IPS-15b (cell line): ENCODE measurements around the gene SLC30A1.
"Not testable (repeated sequence)": the region's sequence is repeated elsewhere in the genome, so short reads cannot be mapped to it uniquely, and the experiment has no call there.

ENCODE experiments used
- H3K27me3 ChIP-seq: one replicate; pipeline ENCODE4 v1.6.1; 2013; ENCODE audit warnings: low read length; ENCODE audit not compliant: control insufficient read depth, insufficient read depth
- H3K36me3 ChIP-seq: one replicate; pipeline ENCODE4 v1.6.1; 2013; ENCODE audit warnings: low read length; ENCODE audit not compliant: control insufficient read depth, insufficient read depth
- H3K4me1 ChIP-seq: one replicate; pipeline ENCODE4 v1.6.1; 2013; ENCODE audit warnings: mild to moderate bottlenecking, low read length; ENCODE audit not compliant: control insufficient read depth, insufficient read depth
- H3K4me3 ChIP-seq: one replicate; pipeline ENCODE4 v1.5.1; 2013; ENCODE audit warnings: low read depth, low read length
- H3K9ac ChIP-seq: one replicate; pipeline ENCODE4 v1.6.1; 2013; ENCODE audit warnings: low read depth, mild to moderate bottlenecking, low read length
- H3K9me3 ChIP-seq: one replicate; pipeline ENCODE4 v1.6.1; 2013; ENCODE audit warnings: mild to moderate bottlenecking, low read length; ENCODE audit not compliant: control insufficient read depth, insufficient read depth

The SLC30A1 gene

DNA sequence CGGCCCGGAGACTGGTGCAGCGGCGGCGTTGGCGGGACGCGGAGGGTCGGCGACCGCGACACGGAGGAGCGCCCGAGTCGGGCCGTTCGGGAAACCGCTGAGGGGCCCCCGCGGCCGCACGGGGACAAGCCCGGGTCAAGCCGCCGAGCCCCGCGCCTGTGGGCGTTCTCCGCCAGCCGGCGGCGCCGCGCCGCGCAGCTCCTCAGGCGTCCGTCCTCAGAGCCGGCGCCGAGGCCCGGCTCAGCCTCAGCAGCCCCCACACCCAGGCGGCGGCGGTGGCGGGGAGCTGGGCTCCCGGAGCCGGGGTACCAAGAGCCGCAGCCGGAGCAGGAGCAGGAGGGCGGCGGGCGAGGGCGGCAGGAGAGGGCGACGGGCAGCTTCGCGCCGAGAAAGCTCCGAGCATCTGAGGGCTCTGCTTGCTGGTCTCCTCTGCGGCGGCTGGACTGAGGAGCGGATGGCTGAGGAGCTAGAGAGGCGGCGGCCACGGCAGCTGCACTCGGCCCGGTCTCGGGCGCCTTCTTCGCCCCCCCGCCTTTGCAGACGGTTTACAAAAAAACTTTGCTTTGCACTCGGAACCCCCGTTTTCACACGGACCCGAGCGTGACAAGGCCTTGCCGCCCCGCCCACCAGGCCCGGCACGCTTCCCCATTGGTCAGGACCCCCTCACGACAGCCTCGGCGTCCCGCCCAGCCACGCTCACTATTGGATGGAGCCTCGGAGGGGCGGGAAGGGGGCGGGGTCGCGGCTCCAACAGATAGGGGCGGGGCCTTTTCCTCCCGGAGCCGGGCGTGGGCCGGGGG is at the start of gene SLC30A1:
Gene SLC30A1, minus strand, starts transcription at position 522 of the 800 bp plus-strand sequence. CDS start 549 bp downstream, outside the sequence.
- Histone ChIP-seq H3K4me3 (peak within 1 kb of the TSS; percentile 71), H3K27me3 (peaks cover 2% of the 10 kb centered on the region), H3K4me1 (peaks cover 27% of the 10 kb centered on the region), H3K9ac (peak within 1 kb of the TSS; percentile 66), H3K9me3 (no peaks in the 10 kb centered on the region), H3K36me3 (peaks cover 7% of the 10 kb centered on the region)

GRCh38 chr1:211628417-211628816 is 49.5 kb upstream of the SLC30A1 start:
- Histone ChIP-seq H3K27me3 (no peaks in the 10 kb centered on the region), H3K9me3 (no peaks in the 10 kb centered on the region), H3K4me1 (peaks cover 2% of the 10 kb centered on the region), H3K9ac (no peak overlapping the region), H3K4me3 (no peak overlapping the region), H3K36me3 (no peaks in the 10 kb centered on the region)

DNA sequence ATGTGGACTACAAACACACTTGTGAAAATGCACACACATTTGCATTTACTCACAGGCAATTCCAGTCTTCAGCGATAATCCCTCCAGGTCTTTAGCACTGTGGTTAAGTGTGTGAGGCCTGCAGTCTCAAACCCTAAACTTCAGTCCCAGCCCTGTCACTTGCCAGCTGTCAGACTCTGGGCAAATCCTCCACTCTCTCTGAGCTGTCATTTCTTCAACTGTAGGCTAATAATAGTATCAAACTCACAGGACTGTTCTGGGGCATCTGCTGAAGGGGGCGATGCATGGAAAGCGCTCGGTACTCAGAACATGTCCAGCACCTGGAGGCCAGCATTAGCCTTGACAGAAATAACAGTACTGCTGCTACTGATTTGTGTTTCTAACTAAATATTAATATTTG is 48.3 kb upstream of the SLC30A1 start:
- H3K36me3 ChIP-seq = no peaks in the 10 kb centered on the region
- no peak overlapping the region for H3K4me3 ChIP-seq
- H3K9me3 ChIP-seq = no peaks in the 10 kb centered on the region
- no peak overlapping the region for H3K9ac ChIP-seq
- H3K27me3 ChIP-seq = no peaks in the 10 kb centered on the region
- H3K4me1 ChIP-seq = peaks cover 2% of the 10 kb centered on the region

GRCh38 chr1:211625866-211626265 is 46.9 kb upstream of the SLC30A1 start:
- not testable (repeated sequence) for H3K4me3 ChIP-seq, H3K9me3 ChIP-seq, H3K4me1 ChIP-seq, H3K36me3 ChIP-seq, H3K9ac ChIP-seq, H3K27me3 ChIP-seq

- Histone ChIP-seq H3K9me3 (no peaks in the 10 kb centered on the region), H3K4me3 (no peak overlapping the region), H3K27me3 (no peaks in the 10 kb centered on the region), H3K4me1 (no peaks in the 10 kb centered on the region), H3K36me3 (no peaks in the 10 kb centered on the region), H3K9ac (no peak overlapping the region)
Observed at GRCh38 chr1:211625040-211625439, 46.1 kb upstream of the SLC30A1 start.

- Histone ChIP-seq H3K27me3 (no peaks in the 10 kb centered on the region), H3K9me3 (no peaks in the 10 kb centered on the region), H3K9ac (no peak overlapping the region), H3K4me1 (no peaks in the 10 kb centered on the region), H3K36me3 (no peaks in the 10 kb centered on the region), H3K4me3 (no peak overlapping the region)
Observed at GRCh38 chr1:211623515-211623914, 44.6 kb upstream of the SLC30A1 start.

DNA sequence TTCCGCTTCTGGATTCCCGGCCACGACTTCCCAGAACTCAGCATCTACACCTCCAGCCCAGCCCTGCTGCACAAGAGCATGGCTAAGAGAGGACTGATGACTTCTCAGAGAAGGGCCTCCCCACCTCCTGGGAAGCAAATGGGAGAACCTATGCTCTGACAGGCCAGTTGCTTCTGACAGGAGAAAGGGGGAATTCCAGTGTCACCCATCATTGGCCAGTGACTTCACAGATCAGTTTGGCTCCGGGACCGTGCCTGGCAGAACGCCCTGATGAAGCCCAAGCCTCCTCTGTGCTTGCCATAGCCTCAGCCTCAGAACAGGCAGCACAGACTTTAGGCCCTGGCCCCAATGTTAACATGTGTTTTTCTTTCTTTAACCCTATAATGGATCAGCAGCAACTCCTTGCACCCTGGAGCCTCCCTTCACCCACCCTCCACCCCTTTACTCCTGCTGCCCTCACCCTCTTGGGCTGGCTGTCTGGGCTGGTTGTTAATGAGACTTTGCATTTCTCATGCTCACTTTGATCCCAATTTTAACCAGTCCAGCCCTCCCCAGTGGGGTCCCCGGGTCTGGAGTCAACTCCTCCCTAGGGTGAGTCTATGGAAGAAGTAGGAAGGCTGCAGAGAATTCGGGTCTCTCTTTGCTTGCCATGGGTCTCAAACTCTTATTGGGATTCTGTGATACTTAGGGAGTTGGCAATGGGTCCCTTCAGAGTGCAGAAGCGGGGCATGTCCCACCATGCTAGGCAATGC is 42.7 kb upstream of the SLC30A1 start:
- H3K4me1 ChIP-seq = no peaks in the 10 kb centered on the region

DNA sequence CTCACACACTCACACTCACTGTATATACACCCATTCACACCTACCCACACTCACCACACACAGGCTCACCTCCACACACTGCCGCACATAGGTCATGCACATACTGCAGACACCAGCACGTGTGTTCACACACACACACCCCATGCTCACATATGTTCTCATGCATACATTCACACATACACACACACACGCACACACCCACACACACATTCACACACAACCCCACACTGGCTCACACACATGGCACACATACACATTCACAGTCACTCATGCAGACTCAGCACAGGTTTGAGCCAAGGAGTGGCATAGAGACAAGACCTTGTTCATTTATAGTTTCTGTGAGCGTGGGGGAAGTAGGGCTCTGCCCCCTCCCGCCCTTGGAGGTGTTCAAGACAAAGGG is 41.1 kb upstream of the SLC30A1 start:
- H3K4me1 ChIP-seq = no peaks in the 10 kb centered on the region
- no peaks in the 10 kb centered on the region for H3K36me3 ChIP-seq
- H3K4me3 ChIP-seq = no peak overlapping the region
- no peak overlapping the region for H3K9ac ChIP-seq
- H3K27me3 ChIP-seq = no peaks in the 10 kb centered on the region
- H3K9me3 ChIP-seq = no peaks in the 10 kb centered on the region

More for the DNA sequence above, 42.7 kb upstream of the SLC30A1 start:
- Histone ChIP-seq H3K9me3 (no peaks in the 10 kb centered on the region), H3K27me3 (no peaks in the 10 kb centered on the region), H3K36me3 (no peaks in the 10 kb centered on the region), H3K4me3 (no peak overlapping the region), H3K9ac (no peak overlapping the region)

DNA sequence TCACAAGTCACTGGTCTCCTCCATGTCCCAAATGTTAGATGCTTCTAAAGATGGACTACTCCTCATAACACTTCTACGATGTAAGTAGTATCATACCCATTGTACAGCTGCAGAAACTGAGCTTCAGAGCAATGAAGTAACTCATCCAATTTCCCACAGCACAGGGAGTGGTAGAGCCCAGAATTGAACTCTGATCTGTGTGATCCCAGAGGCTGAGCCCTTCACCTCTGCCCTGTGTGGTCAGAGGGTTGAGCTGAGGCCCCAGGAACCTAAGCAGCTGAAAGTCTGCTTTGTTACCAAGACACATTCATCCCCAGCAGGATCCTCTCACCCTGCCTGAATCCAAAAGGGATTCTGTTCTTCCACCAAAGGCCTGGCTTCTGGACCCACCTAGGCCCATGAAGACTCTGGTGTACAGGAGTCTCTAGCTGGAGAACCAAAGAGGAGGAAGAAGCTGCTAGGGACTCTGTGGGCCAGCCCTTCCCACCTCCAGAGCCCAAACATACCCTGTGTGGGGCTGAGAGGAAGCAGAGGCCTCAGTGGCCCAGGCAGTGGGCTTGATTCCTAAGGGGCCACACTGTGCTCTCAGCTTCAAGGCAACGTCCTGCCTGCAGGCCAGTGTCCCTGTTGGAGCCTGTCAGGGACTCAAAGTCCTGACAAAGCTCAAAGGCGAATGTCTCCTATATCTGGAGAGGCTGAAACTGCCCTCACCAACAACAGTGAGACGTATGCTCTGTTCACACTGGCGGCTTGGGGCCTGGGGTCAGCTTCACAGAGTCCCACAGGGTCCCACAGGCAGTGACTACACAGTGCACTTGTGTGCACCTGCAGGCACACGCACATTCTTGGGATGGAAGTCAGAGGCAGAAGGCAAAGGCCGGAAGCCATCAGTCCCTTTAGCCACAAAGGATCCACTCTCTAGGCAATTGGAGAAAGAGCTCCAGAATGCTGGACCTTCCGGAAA is 40.4 kb upstream of the SLC30A1 start:
- Histone ChIP-seq H3K9ac (no peak overlapping the region), H3K27me3 (no peaks in the 10 kb centered on the region), H3K9me3 (no peaks in the 10 kb centered on the region), H3K4me1 (no peaks in the 10 kb centered on the region), H3K4me3 (no peak overlapping the region), H3K36me3 (no peaks in the 10 kb centered on the region)

GRCh38 chr1:211616965-211617297 is 38.0 kb upstream of the SLC30A1 start:
- Histone ChIP-seq H3K9ac (no peak overlapping the region), H3K9me3 (no peaks in the 10 kb centered on the region), H3K27me3 (no peaks in the 10 kb centered on the region), H3K4me1 (no peaks in the 10 kb centered on the region), H3K36me3 (no peaks in the 10 kb centered on the region), H3K4me3 (no peak overlapping the region)

DNA sequence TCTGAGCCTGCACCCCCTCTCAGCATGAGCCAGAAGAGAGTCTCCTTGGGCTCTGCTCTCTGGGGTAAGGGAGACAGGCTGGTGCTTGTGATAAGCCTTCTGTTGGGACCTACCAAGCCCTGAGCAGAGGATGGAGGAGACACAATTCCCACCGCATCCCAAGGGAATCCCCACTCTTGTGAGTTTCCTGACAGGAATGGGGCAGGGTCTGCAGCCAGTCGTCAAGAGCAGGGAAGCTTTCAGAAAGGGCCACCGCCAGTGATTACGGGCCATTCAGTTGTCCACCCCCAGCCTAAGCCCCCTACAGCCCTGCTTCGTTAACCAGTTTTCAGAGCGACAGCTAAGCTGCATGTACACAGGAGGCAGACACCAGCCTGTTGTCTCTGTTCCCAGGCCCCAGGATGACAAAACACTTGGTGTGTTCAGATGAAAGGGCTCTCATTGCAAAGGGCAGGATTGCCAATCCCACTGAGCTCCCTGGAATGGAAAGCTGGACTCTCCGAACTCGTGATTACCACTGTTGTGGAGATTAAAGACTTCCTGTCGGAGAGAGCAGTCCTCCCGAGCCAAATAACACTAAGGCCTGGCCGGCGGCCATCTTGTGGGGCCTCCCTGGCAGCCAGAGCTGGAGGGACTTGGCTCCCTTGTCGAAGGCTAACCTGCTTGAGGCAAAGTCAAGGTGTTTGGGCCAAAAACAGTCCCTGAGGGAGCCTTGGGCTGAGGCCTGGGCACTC is 37.4 kb upstream of the SLC30A1 start:
- Histone ChIP-seq H3K36me3 (no peaks in the 10 kb centered on the region), H3K4me1 (no peaks in the 10 kb centered on the region), H3K9me3 (no peaks in the 10 kb centered on the region), H3K9ac (no peak overlapping the region), H3K4me3 (no peak overlapping the region), H3K27me3 (no peaks in the 10 kb centered on the region)
